NCI-H524 (cell line): ENCODE measurements around the gene FES.
"Not testable (repeated sequence)": the region's sequence is repeated elsewhere in the genome, so short reads cannot be mapped to it uniquely, and the experiment has no call there.

Source experiments
- DNase-seq, 2 experiments: peaks; one replicate each; lab custom pipeline; 2025; lab: John Stamatoyannopoulos, UW

FES gene

GRCh38 chr15:90883976-90884718 is at the start of gene FES:
TSS of gene FES (plus strand) at chr15:90884504. CDS start at chr15:90885046, 542 bp downstream.
- DNase-seq, result no peak

- no peak for DNase-seq
Measured at GRCh38 chr15:90834626-90835025, 49.7 kb upstream of the FES start.

GRCh38 chr15:90836296-90836871 is 47.9 kb upstream of the FES start:
- DNase-seq, result no peak

- no peak for DNase-seq
Measured at GRCh38 chr15:90837094-90837493, 47.2 kb upstream of the FES start.

GRCh38 chr15:90838139-90838538 is 46.2 kb upstream of the FES start:
- DNase-seq, result no peak

GRCh38 chr15:90838544-90838943 is 45.8 kb upstream of the FES start:
- no peak for DNase-seq

GRCh38 chr15:90839187-90840071 is 44.9 kb upstream of the FES start:
- DNase-seq, result no peak

- DNase-seq, result no peak
Measured at GRCh38 chr15:90840157-90840855, 44.0 kb upstream of the FES start.

GRCh38 chr15:90840954-90841353 is 43.4 kb upstream of the FES start:
- DNase-seq, result no peak

GRCh38 chr15:90844696-90845095 is 39.6 kb upstream of the FES start:
- no peak for DNase-seq

- peak in 1 of 2 experiments; percentile 32 for DNase-seq
Measured at GRCh38 chr15:90845201-90845949, 38.9 kb upstream of the FES start.

- DNase-seq, result not testable (repeated sequence)
Measured at GRCh38 chr15:90849424-90849823, 34.9 kb upstream of the FES start.

GRCh38 chr15:90851114-90851513 is 33.2 kb upstream of the FES start:
- DNase-seq, result no peak

GRCh38 chr15:90851940-90852339 is 32.4 kb upstream of the FES start:
- no peak for DNase-seq

GRCh38 chr15:90855139-90855538 is 29.2 kb upstream of the FES start:
- no peak for DNase-seq

GRCh38 chr15:90857337-90857736 is 27.0 kb upstream of the FES start:
- DNase-seq, result no peak

- DNase-seq, result no peak
Measured at GRCh38 chr15:90857883-90858443, 26.3 kb upstream of the FES start.

GRCh38 chr15:90859234-90860131 is 24.8 kb upstream of the FES start:
- DNase-seq, result no peak

- no peak for DNase-seq
Measured at GRCh38 chr15:90860450-90860849, 23.9 kb upstream of the FES start.
